ENCODE data around the gene RAB11FIP5.

GRCh38 chr2:73085691-73086090, 27.1 kb downstream of the RAB11FIP5 start:
- no peak for TF ChIP-seq EP300 (IDR thresholded peaks at IDR 0.05)
- TF ChIP-seq POLR2AphosphoS5 (IDR thresholded peaks at IDR 0.05) = no peak
- peak; percentile 81 to 95 (median 90) for TF ChIP-seq CTCF (IDR thresholded peaks at IDR 0.05)
